ENCODE data around the gene GPR33. TPM values are rescaled to one million over a fixed set of nuclear protein-coding genes. Genes with fewer than 3 reads are reported as not detected.

Gene GPR33
- total and polyA plus RNA-seq, 2 of the 8 experiments (the other 6 are each of a cell fraction or from before 2014, with no cell fraction given), result not detected

DNA sequence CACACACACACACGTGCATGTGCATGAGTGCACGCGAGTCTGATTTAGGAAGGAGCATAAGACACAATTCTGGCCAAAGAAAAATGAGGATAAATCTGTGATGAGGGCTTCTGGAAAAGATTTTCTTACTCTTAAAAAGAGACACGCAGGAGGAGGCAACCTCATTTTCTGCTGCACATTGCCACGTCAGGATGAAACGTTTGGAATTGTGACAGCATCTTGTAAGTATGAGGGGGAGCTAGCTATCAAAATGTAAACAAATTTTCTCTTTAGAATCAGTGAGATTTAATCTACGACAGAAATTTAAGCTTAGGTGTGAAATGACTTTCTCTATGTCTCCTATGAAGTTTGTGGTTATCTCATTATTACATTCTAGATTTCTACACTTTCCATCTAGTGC, 42.3 kb upstream of the GPR33 start:
- TF ChIP-seq RXRA (IDR thresholded peaks at IDR 0.05; ENCODE audit: insufficient read depth, low read depth, low read length), result no peak
- no peak for TF ChIP-seq POU5F1 (IDR thresholded peaks at IDR 0.05; ENCODE audit: low read depth, low read length)
- TF ChIP-seq NANOG (IDR thresholded peaks at IDR 0.05; ENCODE audit: insufficient read depth, low read depth, low read length, poor library complexity, severe bottlenecking), result no peak
- no peak for TF ChIP-seq SAP30 (IDR thresholded peaks at IDR 0.05; ENCODE audit: insufficient read depth, insufficient replicate concordance, low read length)
- TF ChIP-seq CEBPB (IDR thresholded peaks at IDR 0.05; ENCODE audit: low read depth, low read length), result no peak
- TF ChIP-seq, protein P1, sequence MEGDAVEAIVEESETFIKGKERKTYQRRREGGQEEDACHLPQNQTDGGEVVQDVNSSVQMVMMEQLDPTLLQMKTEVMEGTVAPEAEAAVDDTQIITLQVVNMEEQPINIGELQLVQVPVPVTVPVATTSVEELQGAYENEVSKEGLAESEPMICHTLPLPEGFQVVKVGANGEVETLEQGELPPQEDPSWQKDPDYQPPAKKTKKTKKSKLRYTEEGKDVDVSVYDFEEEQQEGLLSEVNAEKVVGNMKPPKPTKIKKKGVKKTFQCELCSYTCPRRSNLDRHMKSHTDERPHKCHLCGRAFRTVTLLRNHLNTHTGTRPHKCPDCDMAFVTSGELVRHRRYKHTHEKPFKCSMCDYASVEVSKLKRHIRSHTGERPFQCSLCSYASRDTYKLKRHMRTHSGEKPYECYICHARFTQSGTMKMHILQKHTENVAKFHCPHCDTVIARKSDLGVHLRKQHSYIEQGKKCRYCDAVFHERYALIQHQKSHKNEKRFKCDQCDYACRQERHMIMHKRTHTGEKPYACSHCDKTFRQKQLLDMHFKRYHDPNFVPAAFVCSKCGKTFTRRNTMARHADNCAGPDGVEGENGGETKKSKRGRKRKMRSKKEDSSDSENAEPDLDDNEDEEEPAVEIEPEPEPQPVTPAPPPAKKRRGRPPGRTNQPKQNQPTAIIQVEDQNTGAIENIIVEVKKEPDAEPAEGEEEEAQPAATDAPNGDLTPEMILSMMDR (IDR thresholded peaks at IDR 0.05; ENCODE audit: control extremely low read depth in 1 of 3, insufficient read depth in 1 of 3, low read depth in 1 of 3, low read length in 3 of 3), result no peak
- H3K14ac ChIP-seq (ENCODE audit: insufficient read length), result no peak overlapping the region
- no peak overlapping the region for H2BK12ac ChIP-seq (ENCODE audit: low read depth, low read length)
- H4K20me1 ChIP-seq (replicated peaks in 1 of 2; ENCODE audit: control insufficient read depth in 1 of 2, insufficient read depth in 2 of 2, low read length in 2 of 2), result no peaks in the 10 kb centered on the region
- H3K27ac ChIP-seq (ENCODE audit: low read depth, low read length), result no peak overlapping the region
- H3K4ac ChIP-seq (replicated peaks; ENCODE audit: insufficient read length, low read depth, low read length), result no peak overlapping the region
- H2AK5ac ChIP-seq (ENCODE audit: low read depth, low read length), result no peak overlapping the region
- FAIRE-seq (no peak), DNase-seq (ENCODE audit: low read depth in 1 of 2, low spot score in 2 of 2) (no peak)
- H2BK5ac ChIP-seq (ENCODE audit: low read depth, low read length), result no peak overlapping the region
- 0 out of 2 replicates have a peak overlapping the region, but pooled peaks have one; percentile 45 for H2AFZ ChIP-seq (ENCODE audit: low read length)
- WGBS, 2 experiments (ENCODE audit: extremely low coverage in 1 of 2, insufficient coverage in 1 of 2, insufficient read length in 1 of 2, insufficient replicate concordance in 2 of 2, low coverage in 1 of 2, low lambda C conversion rate in 2 of 2, missing lambda C conversion rate in 1 of 2), result 80% methylated on average over 7 of the region's 7 CpGs; no CpG with 5 or more reads in 1 of the 2 experiments
- H2BK120ac ChIP-seq (replicated peaks; ENCODE audit: low read depth, low read length), result no peak overlapping the region
- no peak overlapping the region for H3K18ac ChIP-seq (ENCODE audit: extremely low read depth, low read length)
- ChIA-PET POLR2A (ENCODE audit: partially characterized antibody) (interaction anchor here (0.5 kb wide), 1 partner anchor 111 kb away, joined by 3 read pairs; no protein-coding TSS in a partner anchor), CTCF (ENCODE audit: partially characterized antibody) (no interaction called here)
- H3K56ac ChIP-seq (replicated peaks; ENCODE audit: insufficient read length, low read depth, low read length), result no peak overlapping the region
- no peaks in the 10 kb centered on the region for H3K27me3 ChIP-seq (replicated peaks in 1 of 4; ENCODE audit: control insufficient read depth in 3 of 4, extremely low read depth in 1 of 4, insufficient read depth in 3 of 4, low read length in 3 of 4)
- no peaks in the 10 kb centered on the region for H3K4me1 ChIP-seq (replicated peaks in 1 of 4; ENCODE audit: control insufficient read depth in 3 of 4, insufficient read depth in 4 of 4, low read length in 3 of 4)
- H3K9ac ChIP-seq (replicated peaks in 1 of 4; ENCODE audit: extremely low read depth in 1 of 4, low read depth in 3 of 4, low read length in 3 of 4), result no peak overlapping the region
- H3K4me3 ChIP-seq (ENCODE audit: extremely low read depth in 1 of 4, insufficient read depth in 2 of 4, low read depth in 3 of 4, low read length in 4 of 4), result no peak overlapping the region
- H4K91ac ChIP-seq (replicated peaks; ENCODE audit: insufficient read length, low read length), result no peak overlapping the region
- no peaks in the 10 kb centered on the region for H3K79me1 ChIP-seq (ENCODE audit: low read depth, low read length)
- H3K23ac ChIP-seq (ENCODE audit: insufficient read length), result no peak overlapping the region
- H2BK20ac ChIP-seq (ENCODE audit: low read length), result no peak overlapping the region
- no peaks in the 10 kb centered on the region for H3K79me2 ChIP-seq (ENCODE audit: control insufficient read depth in 1 of 2, insufficient read depth in 2 of 2, low read length in 2 of 2)
- H3K9me3 ChIP-seq (ENCODE audit: insufficient read depth in 2 of 2, low read depth in 1 of 2, low read length in 1 of 2), result peaks cover 0 to 9% of the 10 kb centered on the region in 2 experiments; a peak in 3 of 4 replicates
- H4K8ac ChIP-seq (ENCODE audit: extremely low read depth, insufficient read depth, low read length), result no peak overlapping the region
- H3K36me3 ChIP-seq (ENCODE audit: control insufficient read depth in 2 of 4, insufficient read depth in 4 of 4, low read length in 3 of 4), result no peaks in the 10 kb centered on the region
- H3K23me2 ChIP-seq (ENCODE audit: low read depth, low read length), result no peaks in the 10 kb centered on the region
- no peak overlapping the region for H4K5ac ChIP-seq (ENCODE audit: insufficient read length, low read depth, low read length)
- H3K4me2 ChIP-seq (ENCODE audit: insufficient read depth in 1 of 2, low read depth in 2 of 2, low read length in 2 of 2), result no peak overlapping the region
- H2BK15ac ChIP-seq (ENCODE audit: low read length), result no peak overlapping the region

All from H1 (cell line).